Thyroid gland (tissue), 4 donors: ENCODE results near the gene ATP6V1C2. TPM values are rescaled to one million over a fixed set of nuclear protein-coding genes. Genes with fewer than 3 reads are reported as not detected.

ENCODE experiments used
- DNase-seq, 2 donors: peaks; one replicate each; pipeline ENCODE4 v3.0.0-alpha.2; 2019
- H3K27ac ChIP-seq, 3 donors: fragments of 200-600 bp; sonication (generic); 1 replicate in 2 of 3; 2 replicates in 1 of 3; pipeline ENCODE4 v1.5.1; 2016 to 2019; ENCODE audit warnings: mild to moderate bottlenecking in 1 of 3, moderate library complexity in 1 of 3
- H3K27me3 ChIP-seq: fragments of 200-600 bp; sonication (generic); one replicate; pipeline ENCODE4 v1.5.1; 2019
- H3K36me3 ChIP-seq, 2 donors: fragments of 200-600 bp; sonication (generic); one replicate each; pipeline ENCODE4 v1.5.1; 2016 to 2019
- H3K4me1 ChIP-seq, 2 donors: fragments of 200-600 bp; sonication (generic); one replicate each; pipeline ENCODE4 v1.5.1; 2017 to 2019
- H3K4me3 ChIP-seq, 3 donors: fragments of 200-600 bp; sonication (generic); replicated peaks in 1 of 3; 1 replicate in 2 of 3; 2 replicates in 1 of 3; pipeline ENCODE4 v1.5.1; 2016; ENCODE audit warnings: mild to moderate bottlenecking in 1 of 3
- H3K9me3 ChIP-seq: fragments of 200-600 bp; sonication (generic); one replicate; pipeline ENCODE4 v1.5.1; 2017
- POLR2A ChIP-seq, 2 donors: fragments of 450-650 bp; IDR thresholded peaks; one replicate each; pipeline ENCODE4 v1.6.1; 2017; ENCODE audit warnings: antibody characterized with exemption in 2 of 2, mild to moderate bottlenecking in 2 of 2, moderate library complexity in 1 of 2
- WGBS, 2 donors: methylation state at CpG; one replicate each; pipeline ENCODE4 v1.1.5; 2017; 5-methylcytosine and 5-hydroxymethylcytosine counted together
- intact Hi-C: fragments of 100-400 bp; cut with DNase I; formaldehyde crosslinking; loops from one replicate; pipeline ENCODE4 v1.15.1; 2023
- total RNA-seq, 4 donors: library from RNA; depleted of rRNA; stranded (reverse); fragments of >200 nt; gene quantifications; one replicate each; pipeline ENCODE4 v1.2.3, GENCODE V29; 2016
- TF ChIP-seq, protein P1 (sequence below), 6 experiments: fragments of 200-600 bp in 3 of 6; fragments of 450-650 bp in 3 of 6; sonication (generic) in 3 of 6; IDR thresholded peaks; one replicate each; pipeline ENCODE4 v1.5.1; 2016 to 2019; ENCODE audit warnings: antibody characterized with exemption in 6 of 6, mild to moderate bottlenecking in 2 of 6, inconsistent platforms in 1 of 6, moderate library complexity in 1 of 6

The ATP6V1C2 gene
- total RNA-seq, 4 donors from 2014 or later = not detected

DNA sequence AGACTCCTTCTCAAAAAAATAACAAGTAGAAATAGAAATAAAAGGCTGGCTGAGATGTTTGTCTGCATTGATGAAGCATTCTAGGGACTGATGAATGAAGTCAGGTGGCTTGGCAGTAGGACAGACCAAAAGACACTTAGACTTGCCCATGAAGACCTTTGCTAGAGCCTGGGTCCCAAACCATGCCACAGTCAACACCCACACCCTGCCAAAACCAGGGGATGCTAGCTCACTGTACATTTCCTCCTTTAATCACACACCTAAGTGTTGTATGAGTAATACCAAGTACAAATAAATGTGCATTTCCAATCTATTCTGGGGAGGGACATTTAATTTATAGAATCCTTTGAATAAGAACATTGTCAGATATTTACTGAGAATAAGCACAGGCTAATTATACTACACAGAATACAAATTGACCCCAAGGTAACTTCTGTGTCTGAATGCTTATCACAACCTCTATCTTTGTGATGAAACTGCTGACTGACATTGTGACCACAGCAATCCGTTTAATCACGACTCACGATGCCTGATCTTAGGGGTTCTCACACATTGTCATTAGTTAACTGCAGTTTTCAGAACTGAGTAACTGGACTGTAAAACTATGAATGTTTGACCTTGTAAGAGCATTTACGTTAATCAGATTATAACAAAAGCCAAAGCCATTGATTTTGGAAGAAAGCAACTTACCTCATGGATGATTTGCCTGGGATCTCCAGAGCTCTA lies 21.2 kb upstream of the ATP6V1C2 start:
- H3K4me3 ChIP-seq = no peak overlapping the region
- no peaks in the 10 kb centered on the region for H3K36me3 ChIP-seq
- H3K4me1 ChIP-seq = no peaks in the 10 kb centered on the region
- no peak overlapping the region for H3K27ac ChIP-seq
- no peak for DNase-seq
- H3K9me3 ChIP-seq = no peaks in the 10 kb centered on the region
- TF ChIP-seq, protein P1, sequence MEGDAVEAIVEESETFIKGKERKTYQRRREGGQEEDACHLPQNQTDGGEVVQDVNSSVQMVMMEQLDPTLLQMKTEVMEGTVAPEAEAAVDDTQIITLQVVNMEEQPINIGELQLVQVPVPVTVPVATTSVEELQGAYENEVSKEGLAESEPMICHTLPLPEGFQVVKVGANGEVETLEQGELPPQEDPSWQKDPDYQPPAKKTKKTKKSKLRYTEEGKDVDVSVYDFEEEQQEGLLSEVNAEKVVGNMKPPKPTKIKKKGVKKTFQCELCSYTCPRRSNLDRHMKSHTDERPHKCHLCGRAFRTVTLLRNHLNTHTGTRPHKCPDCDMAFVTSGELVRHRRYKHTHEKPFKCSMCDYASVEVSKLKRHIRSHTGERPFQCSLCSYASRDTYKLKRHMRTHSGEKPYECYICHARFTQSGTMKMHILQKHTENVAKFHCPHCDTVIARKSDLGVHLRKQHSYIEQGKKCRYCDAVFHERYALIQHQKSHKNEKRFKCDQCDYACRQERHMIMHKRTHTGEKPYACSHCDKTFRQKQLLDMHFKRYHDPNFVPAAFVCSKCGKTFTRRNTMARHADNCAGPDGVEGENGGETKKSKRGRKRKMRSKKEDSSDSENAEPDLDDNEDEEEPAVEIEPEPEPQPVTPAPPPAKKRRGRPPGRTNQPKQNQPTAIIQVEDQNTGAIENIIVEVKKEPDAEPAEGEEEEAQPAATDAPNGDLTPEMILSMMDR (IDR thresholded peaks at IDR 0.05) = no peak
- no peak for TF ChIP-seq POLR2A (IDR thresholded peaks at IDR 0.05)
- WGBS, 2 donors = 77 to 86% methylated on average over 4 of the region's 4 CpGs
- intact Hi-C loops = no loop called here
- H3K27me3 ChIP-seq = no peaks in the 10 kb centered on the region

DNA sequence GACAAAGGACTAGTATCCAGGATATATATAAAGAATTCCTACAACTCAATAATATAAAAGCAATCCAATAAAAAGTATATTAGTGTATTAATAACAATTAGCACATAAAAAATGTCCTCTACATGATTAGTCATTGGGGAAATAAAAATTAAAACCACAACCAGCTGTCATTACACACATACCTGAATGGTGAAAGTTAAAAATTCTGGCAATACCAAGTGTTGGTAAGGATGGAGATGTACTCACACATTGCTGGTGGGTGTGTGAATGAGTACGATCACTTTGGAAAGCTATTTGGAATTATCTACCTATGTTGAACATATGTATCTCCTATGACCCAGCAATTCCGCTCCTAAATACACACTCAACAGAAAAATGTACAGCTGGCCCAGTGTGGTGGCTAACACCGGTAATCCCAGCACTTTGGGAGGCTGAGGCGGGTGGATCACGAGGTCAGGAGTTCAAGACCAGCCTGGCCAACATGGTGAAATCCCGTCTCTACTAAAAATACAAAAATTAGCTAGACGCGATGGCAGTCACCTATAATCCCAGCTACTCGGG lies 17.3 kb upstream of the ATP6V1C2 start:
- no peaks in the 10 kb centered on the region for H3K9me3 ChIP-seq
- TF ChIP-seq, protein P1 (IDR thresholded peaks at IDR 0.05) = no peak
- no peak for TF ChIP-seq POLR2A (IDR thresholded peaks at IDR 0.05)
- no peaks in the 10 kb centered on the region for H3K36me3 ChIP-seq
- no peaks in the 10 kb centered on the region for H3K4me1 ChIP-seq
- 85 to 89% methylated on average over 9 of the region's 9 CpGs for WGBS, 2 donors
- H3K27ac ChIP-seq = no peak overlapping the region
- H3K27me3 ChIP-seq = no peaks in the 10 kb centered on the region
- DNase-seq = no peak
- intact Hi-C loops = no loop called here
- H3K4me3 ChIP-seq = no peak overlapping the region

DNA sequence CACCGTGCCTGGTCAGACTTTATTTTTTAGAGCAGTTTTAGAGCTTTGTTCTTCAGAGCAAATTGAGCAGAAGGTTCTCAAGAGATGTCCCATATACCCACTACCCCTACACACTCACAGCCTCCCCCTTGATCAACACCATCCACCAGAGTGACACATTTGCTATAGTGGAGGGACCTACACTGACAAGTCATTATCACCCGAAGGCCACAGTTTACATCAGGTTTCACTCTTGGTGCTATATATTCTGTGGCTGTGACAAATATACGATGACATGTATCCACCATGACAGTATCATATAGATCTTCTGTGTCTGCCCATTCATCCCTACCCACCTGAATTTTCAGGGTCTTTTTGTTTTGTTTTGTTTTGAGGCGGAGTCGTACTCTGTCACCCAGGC lies 15.4 kb upstream of the ATP6V1C2 start:
- H3K4me3 ChIP-seq = no peak overlapping the region
- TF ChIP-seq, protein P1 (IDR thresholded peaks at IDR 0.05) = no peak
- no peak for TF ChIP-seq POLR2A (IDR thresholded peaks at IDR 0.05)
- intact Hi-C loops = no loop called here
- H3K27ac ChIP-seq = no peak overlapping the region
- H3K9me3 ChIP-seq = no peaks in the 10 kb centered on the region
- 90 to 93% methylated on average over 5 of the region's 5 CpGs for WGBS, 2 donors
- DNase-seq = no peak
- no peaks in the 10 kb centered on the region for H3K27me3 ChIP-seq
- H3K36me3 ChIP-seq = no peaks in the 10 kb centered on the region
- no peaks in the 10 kb centered on the region for H3K4me1 ChIP-seq

DNA sequence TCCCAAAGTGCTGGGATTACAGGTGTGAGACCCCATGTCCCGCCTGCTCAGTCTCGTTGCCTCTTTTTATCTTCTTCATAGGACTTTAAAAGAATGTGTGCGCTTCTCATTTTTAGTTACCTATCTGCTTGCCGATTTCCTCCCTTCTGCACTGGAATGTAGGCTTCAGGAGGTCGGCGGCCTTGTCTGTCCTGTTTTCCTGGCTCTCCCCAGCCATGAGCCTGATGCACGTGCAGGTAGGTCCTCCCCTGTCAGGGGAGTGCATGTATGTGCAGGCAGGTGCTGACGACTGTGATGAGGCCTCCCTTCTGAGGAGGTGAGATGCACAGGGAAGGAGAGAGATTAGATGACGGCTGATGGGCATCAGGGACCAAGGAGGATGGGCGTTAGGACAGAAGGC lies 13.6 kb upstream of the ATP6V1C2 start:
- no peak overlapping the region for H3K4me3 ChIP-seq
- no peak overlapping the region for H3K27ac ChIP-seq
- H3K36me3 ChIP-seq = no peaks in the 10 kb centered on the region
- TF ChIP-seq POLR2A (IDR thresholded peaks at IDR 0.05) = no peak
- TF ChIP-seq, protein P1 (IDR thresholded peaks at IDR 0.05) = no peak
- no peaks in the 10 kb centered on the region for H3K27me3 ChIP-seq
- intact Hi-C loops = no loop called here
- H3K9me3 ChIP-seq = no peaks in the 10 kb centered on the region
- 65 to 67% methylated on average over 10 of the region's 10 CpGs for WGBS, 2 donors
- no peaks in the 10 kb centered on the region for H3K4me1 ChIP-seq
- no peak for DNase-seq

DNA sequence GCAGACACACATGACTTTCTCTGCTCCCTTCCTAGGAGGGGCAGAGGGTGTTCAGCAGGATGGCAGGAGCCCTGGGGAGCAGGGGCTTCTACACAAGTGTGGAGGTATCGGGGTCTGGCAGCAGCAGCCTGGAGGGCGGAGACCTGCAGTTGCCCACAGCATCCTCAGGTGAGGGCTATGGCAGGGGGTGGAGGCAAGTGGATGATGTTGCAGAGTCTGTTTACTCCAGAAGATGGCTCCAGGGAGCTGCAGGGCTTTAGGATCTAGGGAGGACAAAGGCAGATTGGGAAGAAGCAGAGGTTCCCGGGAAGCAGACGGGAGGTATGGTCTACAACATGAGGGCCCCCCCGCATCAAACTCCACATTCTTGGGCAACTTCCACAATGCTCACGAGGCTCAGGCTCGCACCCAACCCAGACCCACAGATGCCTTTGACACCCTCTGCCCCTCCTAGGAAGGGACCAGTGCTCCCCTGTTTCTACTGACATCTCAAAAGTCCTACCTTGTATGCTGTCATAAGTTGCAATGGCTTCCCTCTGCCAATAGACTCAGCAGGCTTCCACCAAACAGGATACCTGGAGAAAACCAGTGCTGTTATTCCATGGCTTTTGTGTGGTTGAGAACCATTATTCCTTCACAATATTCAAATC lies 12.0 kb upstream of the ATP6V1C2 start:
- TF ChIP-seq POLR2A (IDR thresholded peaks at IDR 0.05) = no peak
- TF ChIP-seq, protein P1 (IDR thresholded peaks at IDR 0.05) = no peak
- intact Hi-C loops = no loop called here
- Histone ChIP-seq H3K27me3 (no peaks in the 10 kb centered on the region), H3K27ac (no peak overlapping the region), H3K4me1 (no peaks in the 10 kb centered on the region), H3K36me3 (no peaks in the 10 kb centered on the region), H3K4me3 (no peak overlapping the region), H3K9me3 (no peaks in the 10 kb centered on the region)
- no peak for DNase-seq
- WGBS, 2 donors = 19 to 24% methylated on average over 6 to 7 of the region's 7 CpGs
